HepG2 (cell line): Measurements from ENCODE around the gene ACSF3. TPM values are rescaled to one million over a fixed set of nuclear protein-coding genes. Genes with fewer than 3 reads are reported as not detected.

ENCODE experiments used
- CENPT ChIP-seq: sonication (generic); formaldehyde crosslinking; IDR thresholded peaks from 2 replicates; pipeline ENCODE4 v1.8.0; 2022; ENCODE audit warnings: low read depth, mild to moderate bottlenecking, moderate library complexity, missing genetic modification reagents
- KDM5B ChIP-seq: sonication (generic); formaldehyde crosslinking; IDR thresholded peaks from 2 replicates; pipeline ENCODE4 v1.4.0; 2020; ENCODE audit warnings: missing genetic modification reagents, mild to moderate bottlenecking, borderline replicate concordance
- MIER3 ChIP-seq: IDR thresholded peaks from 2 replicates; pipeline ENCODE4 v1.6.1; 2016; ENCODE audit warnings: missing compliant biosample characterization, borderline replicate concordance
- MZF1 ChIP-seq: sonication (generic); formaldehyde crosslinking; IDR thresholded peaks from 2 replicates; pipeline ENCODE4 v1.8.1; 2023; ENCODE audit warnings: mild to moderate bottlenecking, missing genetic modification reagents, borderline replicate concordance
- NFE2L2 ChIP-seq: fragments of 150-350 bp; IDR thresholded peaks from 2 replicates; pipeline ENCODE4 v1.6.1; 2014; ENCODE audit warnings: low read length
- PHF21A ChIP-seq: sonication (generic); formaldehyde crosslinking; IDR thresholded peaks from 2 replicates; pipeline ENCODE4 v1.5.0; 2020; ENCODE audit warnings: mild to moderate bottlenecking, missing genetic modification reagents
- SP2 ChIP-seq: sonication (generic); formaldehyde crosslinking; IDR thresholded peaks from 2 replicates; pipeline ENCODE4 v1.5.1; 2020; ENCODE audit warnings: mild to moderate bottlenecking, missing genetic modification reagents
- TAF1 ChIP-seq: sonication (generic); formaldehyde crosslinking; IDR thresholded peaks from 2 replicates; pipeline ENCODE4 v1.4.0; 2020; ENCODE audit warnings: missing genetic modification reagents
- TBX2 ChIP-seq: sonication (generic); formaldehyde crosslinking; IDR thresholded peaks from 2 replicates; pipeline ENCODE4 v1.5.0; 2020; ENCODE audit warnings: missing genetic modification reagents, mild to moderate bottlenecking, borderline replicate concordance
- TEAD3 ChIP-seq: optimal IDR thresholded peaks from 2 replicates; pipeline ENCODE3; 2016; ENCODE audit warnings: borderline replicate concordance
- ZBTB7A ChIP-seq: sonication (generic); formaldehyde crosslinking; IDR thresholded peaks from 2 replicates; pipeline ENCODE4 v1.8.0; 2022; ENCODE audit warnings: mild to moderate bottlenecking, missing genetic modification reagents
- ZFP37 ChIP-seq: sonication (generic); formaldehyde crosslinking; IDR thresholded peaks from 2 replicates; pipeline ENCODE4 v1.4.0; 2020; ENCODE audit warnings: missing genetic modification reagents, borderline replicate concordance
- ZFP41 ChIP-seq: sonication (generic); formaldehyde crosslinking; IDR thresholded peaks from 2 replicates; pipeline ENCODE4 v1.4.0; 2020; ENCODE audit warnings: mild to moderate bottlenecking, missing genetic modification reagents, borderline replicate concordance
- ZFYVE20 ChIP-seq: sonication (generic); formaldehyde crosslinking; IDR thresholded peaks from 2 replicates; pipeline ENCODE4 v1.8.0; 2023; ENCODE audit warnings: low read depth, mild to moderate bottlenecking, moderate library complexity, missing genetic modification reagents, borderline replicate concordance
- ZNF34 ChIP-seq: sonication (generic); formaldehyde crosslinking; IDR thresholded peaks from 2 replicates; pipeline ENCODE4 v1.4.0; 2020; ENCODE audit warnings: mild to moderate bottlenecking, missing genetic modification reagents, borderline replicate concordance
- ZNF598 ChIP-seq: sonication (generic); formaldehyde crosslinking; IDR thresholded peaks from 2 replicates; pipeline ENCODE4 v1.5.1; 2020; ENCODE audit warnings: mild to moderate bottlenecking, missing genetic modification reagents, borderline replicate concordance
- ZNF709 ChIP-seq: sonication (generic); formaldehyde crosslinking; IDR thresholded peaks from 2 replicates; pipeline ENCODE4 v1.5.0; 2020; ENCODE audit warnings: mild to moderate bottlenecking, missing genetic modification reagents
- ZNF879 ChIP-seq: sonication (generic); formaldehyde crosslinking; IDR thresholded peaks from 2 replicates; pipeline ENCODE4 v1.8.1; 2023; ENCODE audit warnings: missing genetic modification reagents
- ZNF891 ChIP-seq: sonication (generic); formaldehyde crosslinking; IDR thresholded peaks from 2 replicates; pipeline ENCODE4 v1.5.0; 2020; ENCODE audit warnings: mild to moderate bottlenecking, missing genetic modification reagents
- polyA plus RNA-seq, 8 experiments: library from polyadenylated mRNA; depleted of rRNA in 3 of 8; stranded (reverse) in 7 of 8; unstranded in 1 of 8; fragments of >200 nt; fragmentation: Illumina TruSeq in 4 of 8; extraction: Trizol in 4 of 8; gene quantifications; 2 replicates each; pipeline versions ENCODE4 v1.2.1 to v1.2.3, GENCODE V29; 2011 to 2016; ENCODE audit warnings: low read depth in 4 of 8, missing spikeins in 1 of 8, mixed read lengths in 1 of 8; ENCODE audit not compliant: insufficient read depth in 1 of 8
- total RNA-seq, 5 experiments: library from RNA; depleted of rRNA; stranded (reverse); fragments of >200 nt; fragmentation: Illumina TruSeq; extraction: Trizol; gene quantifications; 2 replicates each; pipeline ENCODE4 v1.2.3, GENCODE V29; 2016; ENCODE audit warnings: low read depth in 1 of 5
- TF ChIP-seq, protein P1 (sequence below): sonication (generic); formaldehyde crosslinking; IDR thresholded peaks from 2 replicates; pipeline ENCODE4 v1.8.0; 2022; ENCODE audit warnings: missing genetic modification reagents, low read depth, mild to moderate bottlenecking, borderline replicate concordance
- TF ChIP-seq, protein P2 (sequence below): sonication (generic); formaldehyde crosslinking; IDR thresholded peaks from 2 replicates; pipeline ENCODE4 v1.5.1; 2020; ENCODE audit warnings: missing genetic modification reagents, mild to moderate bottlenecking, borderline replicate concordance
- TF ChIP-seq, protein P3 (sequence below): sonication (generic); formaldehyde crosslinking; IDR thresholded peaks from 2 replicates; pipeline ENCODE4 v1.5.1; 2020; ENCODE audit warnings: mild to moderate bottlenecking, moderate library complexity, missing genetic modification reagents
- TF ChIP-seq, protein P4 (sequence below): IDR thresholded peaks from 2 replicates; pipeline ENCODE4 v1.6.1; 2016; ENCODE audit warnings: mild to moderate bottlenecking, missing biosample characterization, missing genetic modification reagents
- TF ChIP-seq, protein P5 (sequence below): sonication (generic); formaldehyde crosslinking; IDR thresholded peaks from 2 replicates; pipeline ENCODE4 v1.4.0; 2020; ENCODE audit warnings: mild to moderate bottlenecking, missing genetic modification reagents

The ACSF3 gene
- total and polyA plus RNA-seq, 2 of the 13 experiments (the other 11 are each of a cell fraction or from before 2014, with no cell fraction given), result 14.9 to 30.6 TPM

DNA sequence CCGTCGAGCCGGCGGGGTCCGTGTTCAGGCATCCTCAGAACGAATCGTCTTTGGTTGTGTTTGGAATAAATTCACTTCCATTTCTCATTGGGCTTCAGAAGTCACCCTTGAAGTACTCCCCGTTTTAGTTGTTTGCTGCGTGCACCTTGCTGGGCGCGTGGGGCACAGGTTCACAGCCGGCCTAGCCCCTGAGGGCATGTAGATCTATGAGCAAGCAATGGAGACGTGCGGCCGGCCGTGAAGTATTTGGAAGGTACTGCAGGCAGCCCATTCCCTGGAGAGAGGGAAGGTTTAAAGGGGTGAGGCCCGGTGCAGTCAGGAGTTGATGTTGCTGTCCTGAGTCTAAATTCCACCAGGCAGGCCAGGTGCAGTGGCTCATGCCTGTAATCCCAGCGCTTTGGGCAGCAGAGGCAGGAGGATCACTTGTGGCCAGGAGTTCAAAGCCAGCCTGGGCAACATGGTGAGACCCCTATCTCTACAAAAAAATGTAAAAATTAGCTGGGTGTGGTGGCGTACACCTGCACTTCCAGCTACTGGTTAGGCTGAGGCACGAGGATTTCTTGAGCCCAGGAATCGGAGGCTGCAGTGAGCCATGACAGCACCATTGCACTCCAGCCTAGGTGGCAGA is 714 bp downstream of the ACSF3 start (continued):
- TF ChIP-seq ZNF891 (CRISPR knock-in tag), result peak; percentile 20; the same call in 1 of the 2 replicates
- TF ChIP-seq MZF1 (CRISPR knock-in tag), result 0 out of 2 replicates have a peak, but pooled peaks have one; percentile 38
- TF ChIP-seq KDM5B, result 0 out of 2 replicates have a peak, but pooled peaks have one; percentile 7
- peak; percentile 33; the same call in 1 of the 2 replicates for TF ChIP-seq TAF1 (CRISPR knock-in tag)
- TF ChIP-seq ZFP41, result no peak
- peak; percentile 42 for TF ChIP-seq TEAD3 (CRISPR knock-in tag)
- TF ChIP-seq, protein P1, sequence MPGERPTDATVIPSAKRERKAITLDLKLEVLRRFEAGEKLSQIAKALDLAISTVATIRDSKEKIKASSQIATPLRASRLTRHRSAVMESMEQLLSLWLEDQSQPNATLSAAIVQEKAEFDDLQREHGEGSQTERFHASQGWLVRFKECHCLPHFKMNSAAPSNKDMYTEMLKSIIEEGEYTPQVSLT (CRISPR knock-in tag), result no peak
- TF ChIP-seq TBX2 (CRISPR knock-in tag), result 0 out of 2 replicates have a peak, but pooled peaks have one; percentile 27
- TF ChIP-seq ZNF34 (CRISPR knock-in tag), result no peak
- TF ChIP-seq CENPT (CRISPR knock-in tag), result peak; percentile 51; the same call in 1 of the 2 replicates
- TF ChIP-seq NFE2L2, result no peak
- TF ChIP-seq, protein P2, sequence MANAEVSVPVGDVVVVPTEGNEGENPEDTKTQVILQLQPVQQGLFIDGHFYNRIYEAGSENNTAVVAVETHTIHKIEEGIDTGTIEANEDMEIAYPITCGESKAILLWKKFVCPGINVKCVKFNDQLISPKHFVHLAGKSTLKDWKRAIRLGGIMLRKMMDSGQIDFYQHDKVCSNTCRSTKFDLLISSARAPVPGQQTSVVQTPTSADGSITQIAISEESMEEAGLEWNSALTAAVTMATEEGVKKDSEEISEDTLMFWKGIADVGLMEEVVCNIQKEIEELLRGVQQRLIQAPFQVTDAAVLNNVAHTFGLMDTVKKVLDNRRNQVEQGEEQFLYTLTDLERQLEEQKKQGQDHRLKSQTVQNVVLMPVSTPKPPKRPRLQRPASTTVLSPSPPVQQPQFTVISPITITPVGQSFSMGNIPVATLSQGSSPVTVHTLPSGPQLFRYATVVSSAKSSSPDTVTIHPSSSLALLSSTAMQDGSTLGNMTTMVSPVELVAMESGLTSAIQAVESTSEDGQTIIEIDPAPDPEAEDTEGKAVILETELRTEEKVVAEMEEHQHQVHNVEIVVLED (CRISPR knock-in tag), result 0 out of 2 replicates have a peak, but pooled peaks have one; percentile 5
- TF ChIP-seq, protein P3, sequence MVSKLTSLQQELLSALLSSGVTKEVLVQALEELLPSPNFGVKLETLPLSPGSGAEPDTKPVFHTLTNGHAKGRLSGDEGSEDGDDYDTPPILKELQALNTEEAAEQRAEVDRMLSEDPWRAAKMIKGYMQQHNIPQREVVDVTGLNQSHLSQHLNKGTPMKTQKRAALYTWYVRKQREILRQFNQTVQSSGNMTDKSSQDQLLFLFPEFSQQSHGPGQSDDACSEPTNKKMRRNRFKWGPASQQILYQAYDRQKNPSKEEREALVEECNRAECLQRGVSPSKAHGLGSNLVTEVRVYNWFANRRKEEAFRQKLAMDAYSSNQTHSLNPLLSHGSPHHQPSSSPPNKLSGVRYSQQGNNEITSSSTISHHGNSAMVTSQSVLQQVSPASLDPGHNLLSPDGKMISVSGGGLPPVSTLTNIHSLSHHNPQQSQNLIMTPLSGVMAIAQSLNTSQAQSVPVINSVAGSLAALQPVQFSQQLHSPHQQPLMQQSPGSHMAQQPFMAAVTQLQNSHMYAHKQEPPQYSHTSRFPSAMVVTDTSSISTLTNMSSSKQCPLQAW (CRISPR knock-in tag), result peak; percentile 74; the same call in 1 of the 2 replicates
- TF ChIP-seq SP2 (CRISPR knock-in tag), result 0 out of 2 replicates have a peak, but pooled peaks have one; percentile 45
- TF ChIP-seq ZBTB7A (CRISPR knock-in tag), result no peak
- TF ChIP-seq PHF21A (CRISPR knock-in tag), result 0 out of 2 replicates have a peak, but pooled peaks have one; percentile 22
- TF ChIP-seq ZFP37, result 0 out of 2 replicates have a peak, but pooled peaks have one; percentile 19
- 0 out of 2 replicates have a peak, but pooled peaks have one; percentile 4 for TF ChIP-seq ZNF709 (CRISPR knock-in tag)
- 0 out of 2 replicates have a peak, but pooled peaks have one; percentile 35 for TF ChIP-seq ZFYVE20 (CRISPR knock-in tag)
- TF ChIP-seq, protein P4, sequence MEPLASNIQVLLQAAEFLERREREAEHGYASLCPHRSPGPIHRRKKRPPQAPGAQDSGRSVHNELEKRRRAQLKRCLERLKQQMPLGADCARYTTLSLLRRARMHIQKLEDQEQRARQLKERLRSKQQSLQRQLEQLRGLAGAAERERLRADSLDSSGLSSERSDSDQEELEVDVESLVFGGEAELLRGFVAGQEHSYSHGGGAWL (CRISPR knock-in tag), result 0 out of 2 replicates have a peak, but pooled peaks have one; percentile 23
- TF ChIP-seq, protein P5, sequence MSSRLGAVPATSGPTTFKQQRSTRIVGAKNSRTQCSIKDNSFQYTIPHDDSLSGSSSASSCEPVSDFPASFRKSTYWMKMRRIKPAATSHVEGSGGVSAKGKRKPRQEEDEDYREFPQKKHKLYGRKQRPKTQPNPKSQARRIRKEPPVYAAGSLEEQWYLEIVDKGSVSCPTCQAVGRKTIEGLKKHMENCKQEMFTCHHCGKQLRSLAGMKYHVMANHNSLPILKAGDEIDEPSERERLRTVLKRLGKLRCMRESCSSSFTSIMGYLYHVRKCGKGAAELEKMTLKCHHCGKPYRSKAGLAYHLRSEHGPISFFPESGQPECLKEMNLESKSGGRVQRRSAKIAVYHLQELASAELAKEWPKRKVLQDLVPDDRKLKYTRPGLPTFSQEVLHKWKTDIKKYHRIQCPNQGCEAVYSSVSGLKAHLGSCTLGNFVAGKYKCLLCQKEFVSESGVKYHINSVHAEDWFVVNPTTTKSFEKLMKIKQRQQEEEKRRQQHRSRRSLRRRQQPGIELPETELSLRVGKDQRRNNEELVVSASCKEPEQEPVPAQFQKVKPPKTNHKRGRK (CRISPR knock-in tag), result no peak
- no peak for TF ChIP-seq MIER3 (CRISPR knock-in tag)
- no peak for TF ChIP-seq ZNF879
- peak; percentile 75; the same call in 1 of the 2 replicates for TF ChIP-seq ZNF598 (CRISPR knock-in tag)
